Colonic mucosa (tissue), 4 donors: ENCODE data around the gene CADPS. TPM values are rescaled to one million over a fixed set of nuclear protein-coding genes. Genes with fewer than 3 reads are reported as not detected.

Experiments
- DNase-seq: peaks from one replicate; pipeline ENCODE4 v3.0.0-alpha.2; 2020
- H3K27ac ChIP-seq: fragments of 200-600 bp; one replicate; pipeline ENCODE4 v1.8.0; 2021
- H3K27me3 ChIP-seq: fragments of 200-600 bp; one replicate; pipeline ENCODE4 v1.8.0; 2021
- H3K36me3 ChIP-seq: fragments of 200-600 bp; one replicate; pipeline ENCODE4 v1.8.0; 2021
- H3K4me1 ChIP-seq: fragments of 200-600 bp; one replicate; pipeline ENCODE4 v1.8.0; 2021; ENCODE audit warnings: mild to moderate bottlenecking
- H3K4me3 ChIP-seq: fragments of 200-600 bp; one replicate; pipeline ENCODE4 v1.8.0; 2021
- H3K9ac ChIP-seq, 2 donors: one replicate each; pipeline ENCODE4 v1.7.0; 2013; ENCODE audit warnings: control low read depth in 2 of 2, low read depth in 2 of 2, low read length in 2 of 2
- H3K9me3 ChIP-seq: fragments of 200-600 bp; one replicate; pipeline ENCODE4 v1.8.0; 2021
- CTCF ChIP-seq: fragments of 200-600 bp; IDR thresholded peaks from one replicate; pipeline ENCODE4 v1.8.0; 2022; ENCODE audit warnings: antibody characterized with exemption, mild to moderate bottlenecking
- intact Hi-C: fragments of 100-400 bp; cut with DNase I; formaldehyde crosslinking; loops from one replicate; pipeline ENCODE4 v1.14.1; 2022
- total RNA-seq, 2 donors: library from RNA; stranded (reverse); fragmentation: NEBNext Ultra II Directional in 1 of 2; extraction: Animal tissue kit (Norgen Biotek cat#: 25700) in 1 of 2; gene quantifications; one replicate each; pipeline ENCODE4 v1.2.1, GENCODE V29; 2021
- donor health status: healthy.
- donor health status: DM: no; HTN: no; CAD: no.
- donor health status: DM: no; HTN: no; CAD: no.

Gene CADPS
- total RNA-seq, 2 donors from 2014 or later: 2.9 to 6.1 TPM

GRCh38 chr3:62534326-62534725, 340.9 kb downstream of the CADPS start:
- no peak for TF ChIP-seq CTCF
- no peak overlapping the region for H3K9ac ChIP-seq
- H3K4me1 ChIP-seq: no peaks in the 10 kb centered on the region
- no peaks in the 10 kb centered on the region for H3K9me3 ChIP-seq
- no peaks in the 10 kb centered on the region for H3K27me3 ChIP-seq
- no peak overlapping the region for H3K27ac ChIP-seq
- intact Hi-C loops: no loop called here
- no peak for DNase-seq
- no peaks in the 10 kb centered on the region for H3K36me3 ChIP-seq
- no peak overlapping the region for H3K4me3 ChIP-seq

GRCh38 chr3:62532796-62533195, 342.4 kb downstream of the CADPS start:
- intact Hi-C loops: no loop called here
- no peak for TF ChIP-seq CTCF
- Histone ChIP-seq H3K4me3 (no peak overlapping the region), H3K27ac (no peak overlapping the region), H3K36me3 (no peaks in the 10 kb centered on the region), H3K9me3 (no peaks in the 10 kb centered on the region), H3K9ac (no peak overlapping the region), H3K4me1 (no peaks in the 10 kb centered on the region), H3K27me3 (no peaks in the 10 kb centered on the region)
- no peak for DNase-seq

- no peak for TF ChIP-seq CTCF
- intact Hi-C loops: no loop called here
- no peak overlapping the region for H3K9ac ChIP-seq
Measured at GRCh38 chr3:62531981-62532380, 343.2 kb downstream of the CADPS start.

GRCh38 chr3:62531493-62531892, 343.7 kb downstream of the CADPS start:
- Histone ChIP-seq H3K27me3 (no peaks in the 10 kb centered on the region), H3K9me3 (no peaks in the 10 kb centered on the region), H3K4me1 (no peaks in the 10 kb centered on the region), H3K36me3 (no peaks in the 10 kb centered on the region), H3K4me3 (no peak overlapping the region), H3K27ac (no peak overlapping the region), H3K9ac (no peak overlapping the region)
- intact Hi-C loops: no loop called here
- no peak for DNase-seq
- no peak for TF ChIP-seq CTCF

More at GRCh38 chr3:62531981-62532380, 343.2 kb downstream of the CADPS start:
- Histone ChIP-seq H3K27me3 (no peaks in the 10 kb centered on the region), H3K4me3 (no peak overlapping the region), H3K36me3 (no peaks in the 10 kb centered on the region), H3K9me3 (no peaks in the 10 kb centered on the region), H3K4me1 (no peaks in the 10 kb centered on the region), H3K27ac (no peak overlapping the region)
- DNase-seq: no peak

GRCh38 chr3:62529230-62529629, 346.0 kb downstream of the CADPS start:
- Histone ChIP-seq H3K4me3 (no peak overlapping the region), H3K9ac (no peak overlapping the region), H3K36me3 (no peaks in the 10 kb centered on the region), H3K4me1 (no peaks in the 10 kb centered on the region), H3K9me3 (no peaks in the 10 kb centered on the region), H3K27ac (no peak overlapping the region), H3K27me3 (no peaks in the 10 kb centered on the region)
- no peak for TF ChIP-seq CTCF
- intact Hi-C loops: no loop called here
- DNase-seq: peak; percentile 36

GRCh38 chr3:62527474-62527873, 347.7 kb downstream of the CADPS start:
- Histone ChIP-seq H3K36me3 (no peaks in the 10 kb centered on the region), H3K4me3 (no peak overlapping the region), H3K27ac (no peak overlapping the region), H3K4me1 (no peaks in the 10 kb centered on the region), H3K9me3 (no peaks in the 10 kb centered on the region), H3K27me3 (no peaks in the 10 kb centered on the region), H3K9ac (no peak overlapping the region)
- no peak for TF ChIP-seq CTCF
- no peak for DNase-seq
- intact Hi-C loops: no loop called here
